ENCODE results near the gene SLC17A4.

The SLC17A4 gene

GRCh38 chr6:25821341-25821740 is 66.8 kb downstream of the SLC17A4 start:
- DNase-seq (ENCODE audit: low read depth): no peak

GRCh38 chr6:25829375-25829774 is 74.8 kb downstream of the SLC17A4 start:
- no peak for DNase-seq (ENCODE audit: low read depth)

- no peak for DNase-seq (ENCODE audit: low read depth)
Measured at GRCh38 chr6:25830458-25830857, 75.9 kb downstream of the SLC17A4 start.
